GM12873 (cell line): ENCODE measurements around the gene GUCY1A1.

Experiments
- TF ChIP-seq, protein P1 (sequence below): IDR thresholded peaks from 2 replicates; pipeline ENCODE4 v1.5.1; 2012; ENCODE audit warnings: low read depth, mild to moderate bottlenecking, moderate library complexity, low read length, control low read depth; ENCODE audit not compliant: insufficient read depth; ENCODE audit errors: missing control alignments

Gene GUCY1A1

GRCh38 chr4:155745984-155746383 is 79.3 kb downstream of the GUCY1A1 start:
- TF ChIP-seq, protein P1, sequence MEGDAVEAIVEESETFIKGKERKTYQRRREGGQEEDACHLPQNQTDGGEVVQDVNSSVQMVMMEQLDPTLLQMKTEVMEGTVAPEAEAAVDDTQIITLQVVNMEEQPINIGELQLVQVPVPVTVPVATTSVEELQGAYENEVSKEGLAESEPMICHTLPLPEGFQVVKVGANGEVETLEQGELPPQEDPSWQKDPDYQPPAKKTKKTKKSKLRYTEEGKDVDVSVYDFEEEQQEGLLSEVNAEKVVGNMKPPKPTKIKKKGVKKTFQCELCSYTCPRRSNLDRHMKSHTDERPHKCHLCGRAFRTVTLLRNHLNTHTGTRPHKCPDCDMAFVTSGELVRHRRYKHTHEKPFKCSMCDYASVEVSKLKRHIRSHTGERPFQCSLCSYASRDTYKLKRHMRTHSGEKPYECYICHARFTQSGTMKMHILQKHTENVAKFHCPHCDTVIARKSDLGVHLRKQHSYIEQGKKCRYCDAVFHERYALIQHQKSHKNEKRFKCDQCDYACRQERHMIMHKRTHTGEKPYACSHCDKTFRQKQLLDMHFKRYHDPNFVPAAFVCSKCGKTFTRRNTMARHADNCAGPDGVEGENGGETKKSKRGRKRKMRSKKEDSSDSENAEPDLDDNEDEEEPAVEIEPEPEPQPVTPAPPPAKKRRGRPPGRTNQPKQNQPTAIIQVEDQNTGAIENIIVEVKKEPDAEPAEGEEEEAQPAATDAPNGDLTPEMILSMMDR = no peak

- TF ChIP-seq, protein P1 = no peak
These were observed 81.4 kb downstream of the GUCY1A1 start for GRCh38 chr4:155748039-155748438.

GRCh38 chr4:155749041-155749440 is 82.4 kb downstream of the GUCY1A1 start:
- TF ChIP-seq, protein P1 = no peak

DNA sequence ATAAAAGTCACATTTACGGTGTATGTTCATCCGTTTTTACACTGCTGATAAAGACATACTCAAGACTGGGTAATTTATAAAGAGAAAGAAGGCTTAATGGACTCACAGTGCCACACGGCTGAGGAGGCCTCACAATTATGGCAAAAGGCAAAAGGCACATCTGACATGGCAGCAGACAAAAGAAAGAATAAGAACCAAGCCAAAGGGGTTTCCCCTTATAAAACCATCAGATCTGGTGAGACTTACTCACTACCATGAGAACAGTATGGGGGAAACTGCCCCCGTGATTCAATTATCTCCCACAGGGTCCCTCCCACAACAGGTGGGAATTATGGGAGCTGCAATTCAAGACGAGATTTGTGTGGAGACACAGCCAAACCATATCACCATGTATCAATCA is 84.9 kb downstream of the GUCY1A1 start:
- TF ChIP-seq, protein P1 = no peak

DNA sequence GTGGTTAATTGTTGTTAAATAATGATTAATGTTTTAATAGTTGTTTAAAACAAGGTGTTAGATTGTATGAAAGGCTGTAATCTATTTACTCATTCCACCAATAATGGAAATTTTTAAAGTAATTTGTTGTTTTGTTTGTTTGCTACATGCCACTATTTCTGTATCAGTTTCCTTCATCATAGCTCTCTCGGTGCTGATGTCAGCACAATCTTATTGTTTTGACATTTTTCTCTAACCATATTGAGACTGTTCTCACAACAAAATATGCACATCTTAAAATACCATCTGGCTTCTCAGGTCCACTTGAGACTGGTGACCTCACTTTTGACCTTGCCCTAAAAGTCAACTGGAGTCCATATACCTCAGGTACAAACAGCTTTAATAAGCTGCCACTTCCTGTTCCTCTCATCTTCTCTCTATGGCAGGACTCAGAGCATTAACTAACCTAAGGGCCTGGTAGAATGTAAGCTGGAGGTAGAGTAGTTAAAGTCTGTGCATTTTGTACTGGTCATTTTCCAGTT is 91.2 kb downstream of the GUCY1A1 start:
- TF ChIP-seq, protein P1 = no peak

DNA sequence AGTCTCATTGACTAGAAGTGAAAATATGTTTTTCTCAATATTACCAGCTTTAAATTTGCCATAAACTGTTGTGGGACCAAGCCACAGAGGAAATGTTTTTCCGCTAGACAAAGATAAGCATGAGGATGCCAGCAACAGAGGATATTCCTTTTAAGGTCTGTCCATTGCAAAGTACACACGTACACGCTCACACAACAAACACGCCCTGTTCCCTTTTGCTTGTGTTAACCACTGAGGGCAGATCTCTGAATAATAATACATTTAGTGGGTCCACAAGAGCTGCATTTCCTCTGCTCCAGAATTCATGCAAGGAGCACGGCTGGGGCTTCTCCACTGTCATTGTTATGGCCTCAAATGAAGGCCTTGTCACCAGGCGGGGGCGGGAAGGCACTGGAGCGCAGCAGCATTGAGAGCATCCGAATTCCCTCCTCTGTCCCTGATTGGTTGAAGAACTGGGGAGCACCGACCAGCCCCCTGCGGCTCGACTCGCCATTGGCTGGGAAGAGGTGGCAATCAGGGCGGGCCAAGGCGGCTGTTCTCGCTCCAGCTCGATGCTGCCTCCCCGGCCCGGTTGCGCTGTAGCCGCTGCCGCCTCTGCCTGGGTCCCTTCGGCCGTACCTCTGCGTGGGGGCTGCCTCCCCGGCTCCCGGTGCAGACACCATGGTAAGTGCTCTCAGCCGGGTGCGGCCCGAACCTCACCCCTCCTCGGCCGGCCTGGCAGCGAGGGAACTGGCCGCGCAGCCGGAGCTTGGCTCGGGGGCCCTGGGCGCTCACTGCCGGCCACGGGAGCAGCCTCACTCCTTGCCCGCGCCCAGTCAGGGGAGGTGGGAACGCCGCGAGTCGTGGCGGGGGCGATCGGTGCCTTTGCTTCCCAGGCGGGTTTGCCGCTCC is 92.1 kb downstream of the GUCY1A1 start, which contains the start of gene GUCY1B1:
Gene GUCY1B1, plus strand, starts transcription at position 541 of the 891 bp plus-strand sequence. Its CDS starts 120 bp downstream, at position 661.
- TF ChIP-seq, protein P1 = peak; percentile 41

GRCh38 chr4:155759372-155760252 is 93.0 kb downstream of the GUCY1A1 start:
- TF ChIP-seq, protein P1 = no peak
